HG02885 (cell line): ENCODE data around the gene FBXL17.
A peak's percentile ranks its signal among the peaks of the same experiment; 100 is the strongest.

Experiments used
- ATAC-seq: cut with Tn5 transposase; IDR thresholded peaks from one replicate; pipeline ENCODE4 v1.9.1; 2021; ENCODE audit warnings: mild to moderate bottlenecking; ENCODE audit not compliant: unreplicated experiment, poor library complexity

The FBXL17 gene

GRCh38 chr5:108379722-108380530 lies 2.0 kb downstream of the FBXL17 start:
- ATAC-seq: no peak

GRCh38 chr5:108375768-108376167 lies 6.1 kb downstream of the FBXL17 start:
- no peak for ATAC-seq

- ATAC-seq: no peak
Observed at GRCh38 chr5:108373426-108373825, 8.5 kb downstream of the FBXL17 start.

GRCh38 chr5:108372369-108372768 lies 9.5 kb downstream of the FBXL17 start:
- ATAC-seq: no peak

- ATAC-seq: no peak
Observed at GRCh38 chr5:108371263-108371662, 10.6 kb downstream of the FBXL17 start.

- ATAC-seq: no peak
Observed at GRCh38 chr5:108369167-108369566, 12.7 kb downstream of the FBXL17 start.

- ATAC-seq: no peak
Observed at GRCh38 chr5:108367679-108368334, 14.1 kb downstream of the FBXL17 start.

- ATAC-seq: no peak
Observed at GRCh38 chr5:108366500-108366899, 15.4 kb downstream of the FBXL17 start.

- ATAC-seq: no peak
Observed at GRCh38 chr5:108361771-108362170, 20.1 kb downstream of the FBXL17 start.

GRCh38 chr5:108361239-108361638 lies 20.7 kb downstream of the FBXL17 start:
- no peak for ATAC-seq

- no peak for ATAC-seq
Observed at GRCh38 chr5:108360280-108360679, 21.6 kb downstream of the FBXL17 start.

- no peak for ATAC-seq
Observed at GRCh38 chr5:108356286-108356685, 25.6 kb downstream of the FBXL17 start.

- ATAC-seq: no peak
Observed at GRCh38 chr5:108353087-108353486, 28.8 kb downstream of the FBXL17 start.

GRCh38 chr5:108345541-108346171 lies 36.2 kb downstream of the FBXL17 start:
- peak; percentile 87 for ATAC-seq

GRCh38 chr5:108344103-108344822 lies 37.6 kb downstream of the FBXL17 start:
- no peak for ATAC-seq

- ATAC-seq: no peak
Observed at GRCh38 chr5:108341866-108342265, 40.0 kb downstream of the FBXL17 start.

- ATAC-seq: no peak
Observed at GRCh38 chr5:108340131-108340530, 41.8 kb downstream of the FBXL17 start.

GRCh38 chr5:108339220-108339619 lies 42.7 kb downstream of the FBXL17 start:
- ATAC-seq: no peak

GRCh38 chr5:108334225-108334624 lies 47.7 kb downstream of the FBXL17 start:
- ATAC-seq: no peak

GRCh38 chr5:108326982-108327381 lies 54.9 kb downstream of the FBXL17 start:
- ATAC-seq: no peak

- no peak for ATAC-seq
Observed at GRCh38 chr5:108324886-108325285, 57.0 kb downstream of the FBXL17 start.
